ENCODE results near the gene FAM47E. TPM values are rescaled to one million over a fixed set of nuclear protein-coding genes. Genes with fewer than 3 reads are reported as not detected.

The FAM47E gene
- total RNA-seq, 2 donors from 2014 or later: 1.0 to 2.2 TPM

- no peaks in the 10 kb centered on the region for H3K9me3 ChIP-seq
- peaks cover 16% of the 10 kb centered on the region for H3K36me3 ChIP-seq
- H3K27ac ChIP-seq: no peak overlapping the region
- H3K4me1 ChIP-seq: peaks cover 0 to 30% of the 10 kb centered on the region in 2 donors
- H3K27me3 ChIP-seq: no peaks in the 10 kb centered on the region
- no peak for DNase-seq (ENCODE audit: low spot score)
- H3K4me3 ChIP-seq: no peak overlapping the region
- no peak for TF ChIP-seq CTCF (IDR thresholded peaks at IDR 0.05)
These were observed 59.2 kb downstream of the FAM47E start for GRCh38 chr4:76310683-76311082.

- no peaks in the 10 kb centered on the region for H3K9me3 ChIP-seq
- H3K27ac ChIP-seq: peak overlapping the region in 1 of 2 donors; percentile 35
- H3K36me3 ChIP-seq: peaks cover 16% of the 10 kb centered on the region
- TF ChIP-seq CTCF (IDR thresholded peaks at IDR 0.05): no peak
- H3K4me1 ChIP-seq: peaks cover 0 to 28% of the 10 kb centered on the region in 2 donors
- no peak for DNase-seq (ENCODE audit: low spot score)
- no peaks in the 10 kb centered on the region for H3K27me3 ChIP-seq
- H3K4me3 ChIP-seq: no peak overlapping the region
These were observed 60.4 kb downstream of the FAM47E start for GRCh38 chr4:76311896-76312331.

GRCh38 chr4:76312457-76312856, 60.9 kb downstream of the FAM47E start:
- DNase-seq (ENCODE audit: low spot score): no peak
- Histone ChIP-seq H3K4me1 (peaks cover 0 to 23% of the 10 kb centered on the region in 2 donors), H3K27me3 (no peaks in the 10 kb centered on the region), H3K27ac (peak overlapping the region in 1 of 2 donors; percentile 35), H3K4me3 (no peak overlapping the region), H3K36me3 (peaks cover 16% of the 10 kb centered on the region), H3K9me3 (no peaks in the 10 kb centered on the region)
- no peak for TF ChIP-seq CTCF (IDR thresholded peaks at IDR 0.05)

GRCh38 chr4:76313547-76313946, 62.0 kb downstream of the FAM47E start:
- Histone ChIP-seq H3K27ac (no peak overlapping the region), H3K27me3 (no peaks in the 10 kb centered on the region), H3K4me3 (no peak overlapping the region), H3K9me3 (no peaks in the 10 kb centered on the region), H3K36me3 (peaks cover 16% of the 10 kb centered on the region), H3K4me1 (peaks cover 0 to 23% of the 10 kb centered on the region in 2 donors)
- no peak for TF ChIP-seq CTCF (IDR thresholded peaks at IDR 0.05)
- no peak for DNase-seq (ENCODE audit: low spot score)

GRCh38 chr4:76315267-76315918, 63.9 kb downstream of the FAM47E start:
- Histone ChIP-seq H3K4me1 (peaks cover 0 to 9% of the 10 kb centered on the region in 2 donors), H3K27me3 (no peaks in the 10 kb centered on the region), H3K27ac (peak overlapping the region in 1 of 2 donors; percentile 21), H3K9me3 (peaks cover 0 to 2% of the 10 kb centered on the region in 2 donors), H3K4me3 (no peak overlapping the region), H3K36me3 (peaks cover 3% of the 10 kb centered on the region)
- TF ChIP-seq CTCF (IDR thresholded peaks at IDR 0.05): no peak
- DNase-seq (ENCODE audit: low spot score): no peak

- H3K36me3 ChIP-seq: no peaks in the 10 kb centered on the region
- no peaks in the 10 kb centered on the region for H3K27me3 ChIP-seq
- DNase-seq (ENCODE audit: low spot score): no peak
- no peak overlapping the region for H3K4me3 ChIP-seq
- peaks cover 0 to 5% of the 10 kb centered on the region in 2 donors for H3K9me3 ChIP-seq
- H3K27ac ChIP-seq: no peak overlapping the region
- H3K4me1 ChIP-seq: peaks cover 0 to 8% of the 10 kb centered on the region in 2 donors
- no peak for TF ChIP-seq CTCF (IDR thresholded peaks at IDR 0.05)
These were observed 64.6 kb downstream of the FAM47E start for GRCh38 chr4:76316131-76316530.

Data from right atrium auricular region (tissue), 2 donors.